GM21723 (cell line): ENCODE data around the gene FEN1.

Experiments used
- ATAC-seq: cut with Tn5 transposase; IDR thresholded peaks from one replicate; pipeline ENCODE4 v1.9.1; 2021; ENCODE audit warnings: mild to moderate bottlenecking, moderate library complexity; ENCODE audit not compliant: unreplicated experiment

FEN1 gene

DNA sequence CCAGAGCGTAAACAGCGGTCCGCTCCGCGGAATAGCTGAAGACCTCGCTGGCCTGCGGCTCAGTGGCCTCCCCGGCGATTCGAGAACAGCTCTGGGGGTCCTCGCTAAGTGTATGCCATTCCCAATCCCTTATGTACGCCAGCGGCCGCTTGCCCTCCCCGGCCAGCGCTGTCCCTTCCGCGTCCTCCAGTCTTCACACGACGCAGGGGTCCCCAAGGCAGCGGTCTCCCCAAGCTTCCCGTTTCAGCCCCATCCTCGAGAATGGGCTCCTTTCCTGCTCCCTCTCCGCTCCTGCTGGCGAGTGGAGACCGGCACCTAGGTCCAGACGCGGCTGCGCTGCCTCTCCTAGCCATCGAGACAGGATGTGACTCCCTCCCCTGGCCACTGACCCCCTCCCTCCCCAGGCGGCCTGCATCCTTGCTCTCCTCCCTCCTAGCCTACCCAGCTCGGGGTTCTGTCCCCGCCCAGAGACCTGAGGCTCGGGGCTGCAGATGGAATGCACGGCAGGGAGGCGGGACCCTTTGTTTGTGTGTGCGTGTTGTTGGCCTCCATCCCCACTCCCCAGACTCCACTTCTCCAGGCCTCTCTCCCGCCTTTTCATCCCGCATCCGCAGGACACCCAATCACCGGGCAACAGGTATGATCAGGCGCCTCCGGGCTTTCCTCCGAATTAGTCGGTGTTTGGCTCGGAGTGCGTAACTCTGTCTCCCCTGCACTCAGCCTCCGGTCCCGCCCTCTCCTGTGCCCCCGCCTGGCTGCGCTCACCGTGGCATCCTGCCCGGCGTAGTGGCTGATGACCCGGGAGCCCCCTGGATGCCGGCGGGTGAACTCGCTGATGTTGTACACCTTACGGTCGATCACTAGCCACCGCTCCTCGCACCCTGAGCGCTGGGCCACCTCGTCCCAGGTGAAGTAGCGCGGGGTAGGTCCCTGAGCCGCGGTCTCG, 23.4 kb downstream of the FEN1 start:
- ATAC-seq = peak; percentile 35

DNA sequence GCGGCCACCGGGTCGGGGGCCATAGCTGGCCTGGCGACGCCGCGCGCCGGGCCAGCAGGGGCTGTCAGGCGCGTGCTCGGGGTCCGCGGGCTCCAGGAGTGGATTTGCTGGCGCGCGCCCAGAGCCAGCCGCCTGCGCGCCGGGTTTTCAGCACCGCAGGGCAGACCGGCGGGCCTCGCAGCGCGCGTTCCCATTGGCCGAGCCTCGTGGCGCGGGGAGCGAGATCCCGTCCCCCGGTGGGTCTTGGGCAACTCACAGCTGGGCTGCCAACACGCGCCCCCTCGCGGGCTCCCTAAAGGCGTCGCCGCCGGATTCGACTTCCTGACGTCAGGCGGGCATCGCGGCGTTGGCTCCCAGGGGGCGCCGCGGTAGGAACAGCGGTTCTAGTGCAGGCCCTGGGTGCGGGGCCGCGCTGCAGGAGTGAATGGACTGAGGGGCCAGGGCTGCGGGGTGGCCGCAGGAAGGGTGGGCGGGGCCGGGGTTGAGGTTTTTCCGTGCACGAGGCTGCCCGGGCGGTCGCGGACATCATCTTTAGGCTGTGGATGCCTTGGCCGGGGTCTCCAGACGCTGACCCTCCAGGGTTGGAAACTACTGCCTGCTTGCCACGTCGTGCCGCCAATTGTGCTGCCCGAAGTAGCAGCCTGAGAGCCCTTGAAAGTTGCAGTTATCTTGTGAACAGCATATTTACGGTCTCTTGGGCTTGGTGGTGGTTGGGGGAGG, 24.2 kb downstream of the FEN1 start, which contains the start of gene FADS1:
Gene FADS1, minus strand, starts transcription at position 268 of the 720 bp plus-strand sequence. Its CDS starts 74 bp downstream, at position 194.
- peak; percentile 49 for ATAC-seq

GRCh38 chr11:61817471-61818202, 24.9 kb downstream of the FEN1 start:
- no peak for ATAC-seq

GRCh38 chr11:61820174-61820573, 27.5 kb downstream of the FEN1 start:
- no peak for ATAC-seq

DNA sequence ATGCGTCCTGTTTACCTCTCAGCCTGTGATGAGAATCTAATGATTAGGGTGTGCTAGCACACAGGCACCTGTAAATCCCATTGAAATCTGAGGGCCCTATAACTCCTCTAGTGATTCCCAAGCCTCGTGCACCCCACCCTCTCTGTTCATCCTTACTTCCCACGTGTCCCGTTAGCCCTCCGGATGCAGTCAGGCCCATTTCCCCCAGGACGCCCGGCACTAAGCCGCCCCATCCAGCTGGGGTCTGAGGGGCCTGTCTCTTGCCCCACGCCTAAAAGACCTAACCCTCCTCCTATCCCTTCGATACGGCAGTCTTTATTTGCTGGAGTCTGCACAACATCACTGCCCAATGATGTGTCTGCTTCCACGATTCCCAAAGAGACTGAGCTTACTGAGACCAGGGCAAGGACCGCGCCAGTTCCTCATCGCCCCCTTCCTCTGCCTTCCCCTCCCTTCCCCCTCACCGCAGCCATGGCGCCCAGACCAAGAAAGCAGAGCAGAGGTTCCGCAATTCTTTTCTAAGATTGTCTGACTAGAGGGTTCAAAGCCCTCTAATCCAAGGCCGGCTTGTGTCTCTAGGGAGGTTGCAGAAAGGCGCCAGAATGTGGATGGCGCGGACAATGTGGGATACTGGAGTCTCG, 34.3 kb downstream of the FEN1 start:
- peak; percentile 5 for ATAC-seq

- peak; percentile 68 for ATAC-seq
Observed at GRCh38 chr11:61827571-61828378, 35.1 kb downstream of the FEN1 start, which contains the start of gene FADS2. Gene FADS2 (plus strand): TSS chr11:61828300. CDS start chr11:61828391, 91 bp downstream.

DNA sequence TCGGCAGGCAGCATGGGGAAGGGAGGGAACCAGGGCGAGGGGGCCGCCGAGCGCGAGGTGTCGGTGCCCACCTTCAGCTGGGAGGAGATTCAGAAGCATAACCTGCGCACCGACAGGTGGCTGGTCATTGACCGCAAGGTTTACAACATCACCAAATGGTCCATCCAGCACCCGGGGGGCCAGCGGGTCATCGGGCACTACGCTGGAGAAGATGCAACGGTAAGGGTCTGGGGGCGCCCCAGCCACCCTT, 35.6 kb downstream of the FEN1 start:
- no peak for ATAC-seq

DNA sequence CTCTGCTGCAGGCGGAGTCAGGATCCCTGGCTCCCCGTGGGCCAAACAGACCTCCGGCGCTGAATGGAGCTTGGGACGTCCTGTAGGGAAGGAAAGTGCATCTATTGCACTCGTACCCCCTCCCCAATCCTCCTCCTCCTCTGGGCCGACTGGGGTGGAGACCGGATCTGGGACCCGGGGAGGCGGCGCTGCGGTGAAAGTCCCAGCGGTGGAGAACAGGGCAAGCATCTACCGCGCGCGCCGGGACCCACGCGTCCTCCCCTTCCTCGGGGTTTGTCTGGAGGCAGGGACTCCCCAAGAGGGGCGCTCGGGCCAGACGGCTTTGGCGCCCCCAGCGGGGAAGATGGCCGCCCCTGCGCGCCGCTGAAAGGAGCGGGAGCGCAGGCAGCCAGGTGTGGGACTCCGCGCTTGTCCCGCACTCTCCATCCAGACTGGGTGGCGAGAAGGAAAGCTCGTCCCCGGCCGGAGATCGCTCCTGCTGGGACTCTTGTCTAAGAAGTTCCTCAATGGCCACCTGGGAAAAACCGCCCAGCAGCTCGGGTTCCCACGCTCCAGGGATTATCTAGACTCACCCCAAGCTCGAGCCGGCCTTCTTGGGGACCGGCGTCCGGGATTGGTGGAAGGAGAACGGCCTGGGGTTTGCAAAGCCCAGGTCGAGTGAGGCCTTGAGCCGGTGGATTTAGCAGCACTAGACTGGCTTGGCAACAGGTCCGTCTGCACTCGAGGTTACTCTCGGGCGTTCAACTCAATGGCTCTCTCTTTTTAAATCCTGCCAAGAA, 36.1 kb downstream of the FEN1 start:
- ATAC-seq = no peak

GRCh38 chr11:61829806-61830205, 37.1 kb downstream of the FEN1 start:
- ATAC-seq = no peak

GRCh38 chr11:61830237-61831105, 37.8 kb downstream of the FEN1 start:
- ATAC-seq = no peak

DNA sequence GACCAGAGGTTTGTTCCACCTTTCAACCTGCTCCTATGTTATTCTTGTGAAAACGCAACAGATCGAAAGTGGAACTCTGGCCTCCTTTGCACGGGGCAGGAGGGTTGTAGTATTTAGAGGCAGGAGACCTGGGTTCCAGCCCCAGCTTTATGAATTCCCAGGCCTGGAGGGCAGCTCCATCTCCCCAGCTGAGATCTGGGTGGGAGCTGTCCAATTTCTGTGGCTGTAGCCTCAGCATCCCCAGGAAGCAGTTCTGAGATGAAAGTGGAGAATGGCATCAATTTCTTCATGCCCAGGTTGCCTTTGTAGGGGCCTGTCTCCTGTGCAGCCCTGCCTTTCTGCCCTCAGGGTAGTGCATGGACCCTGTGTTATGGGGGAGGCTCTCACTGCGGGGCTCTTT, 39.5 kb downstream of the FEN1 start:
- ATAC-seq = no peak

GRCh38 chr11:61832754-61833153, 40.0 kb downstream of the FEN1 start:
- no peak for ATAC-seq

DNA sequence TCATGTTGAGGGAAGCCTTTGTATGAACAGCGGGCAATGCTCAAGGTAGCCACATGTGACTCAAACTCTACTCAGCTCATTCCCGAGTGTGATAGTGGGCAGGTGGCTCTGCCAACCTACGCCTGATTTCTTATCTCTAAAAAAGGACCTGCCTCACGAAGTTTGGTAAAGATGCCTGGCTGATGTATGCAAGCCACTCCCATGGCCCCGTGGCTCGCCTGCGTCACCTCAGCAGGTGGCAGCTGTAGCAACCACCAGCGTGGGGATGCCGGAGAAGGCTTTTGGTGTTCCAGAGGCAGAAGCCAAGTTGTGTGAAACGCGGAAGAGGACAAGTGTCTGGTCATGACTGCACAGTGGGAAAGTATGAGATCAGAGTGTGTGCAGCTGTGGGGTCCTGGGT, 40.8 kb downstream of the FEN1 start:
- no peak for ATAC-seq

- no peak for ATAC-seq
Observed at GRCh38 chr11:61833926-61834277, 41.2 kb downstream of the FEN1 start.

DNA sequence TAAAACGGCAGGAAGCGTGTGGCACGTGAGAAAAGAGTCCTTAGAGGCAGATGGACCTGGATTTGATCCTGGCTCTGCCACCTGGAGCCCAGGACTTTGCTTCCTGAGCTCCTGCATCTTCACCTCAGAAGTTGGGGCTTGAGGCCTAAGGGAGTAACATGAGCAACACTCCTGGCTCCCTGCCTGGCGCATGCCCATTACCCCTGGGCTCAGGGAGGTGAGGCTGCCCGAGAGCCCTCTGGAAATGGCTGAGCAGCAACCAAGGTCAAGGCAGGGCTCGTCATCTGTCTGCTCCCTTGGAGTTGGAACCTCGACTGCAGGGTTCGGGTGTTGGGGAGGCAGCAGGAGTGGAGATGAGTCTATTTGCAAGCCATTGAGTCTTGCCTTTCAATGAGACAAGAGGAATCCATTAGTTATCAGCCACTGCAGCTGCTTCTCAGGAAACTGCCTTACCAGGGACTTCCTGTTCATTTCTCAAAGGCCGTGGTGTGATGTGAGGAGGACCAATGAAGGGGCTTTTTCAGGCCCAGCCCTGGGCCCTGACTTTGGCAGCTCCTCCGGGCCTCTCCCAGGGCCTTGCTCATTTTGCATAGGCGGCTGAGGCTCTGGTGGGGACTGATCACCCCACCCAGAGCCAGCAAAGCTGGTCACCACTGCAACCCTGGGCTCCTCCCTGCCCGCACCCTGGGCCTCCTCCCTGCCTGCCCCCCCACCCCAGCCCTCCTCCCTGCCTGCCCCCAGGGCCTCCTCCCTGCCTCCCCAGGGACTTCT, 41.8 kb downstream of the FEN1 start:
- ATAC-seq = peak; percentile 89

- ATAC-seq = no peak
Observed at GRCh38 chr11:61836193-61836592, 43.5 kb downstream of the FEN1 start.

DNA sequence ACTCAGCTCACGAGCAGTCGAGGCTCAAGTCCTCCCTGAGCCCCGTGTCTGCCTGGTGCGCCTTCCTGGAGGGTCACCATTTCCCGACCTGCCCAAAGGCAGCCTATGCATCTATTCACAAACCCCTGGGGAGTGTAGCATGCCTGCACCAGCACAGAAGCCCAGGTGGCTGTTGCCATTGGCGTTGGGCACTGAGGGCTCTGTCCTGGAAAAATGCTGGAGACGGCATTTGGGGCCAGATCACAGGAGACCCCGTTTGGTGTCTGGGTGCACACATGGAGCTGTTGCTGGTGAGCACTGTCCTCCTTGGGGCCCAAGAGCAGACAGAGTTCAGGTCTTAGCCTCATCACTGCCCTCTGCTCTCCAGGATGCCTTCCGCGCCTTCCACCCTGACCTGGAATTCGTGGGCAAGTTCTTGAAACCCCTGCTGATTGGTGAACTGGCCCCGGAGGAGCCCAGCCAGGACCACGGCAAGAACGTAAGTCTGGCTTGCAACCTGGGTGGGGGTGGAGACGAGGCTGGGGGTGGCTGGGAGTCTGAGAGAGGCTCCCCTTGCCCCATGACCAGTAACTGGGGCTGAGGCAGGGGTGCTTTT, 44.8 kb downstream of the FEN1 start:
- ATAC-seq = no peak
